Upper lobe of right lung (tissue), 1 donor: ENCODE results near the gene PTH1R. TPM values are rescaled to one million over a fixed set of nuclear protein-coding genes. Genes with fewer than 3 reads are reported as not detected.

Source experiments
- ATAC-seq: fragments of 200-7000 bp; cut with Tn5 transposase; one replicate; pipeline ENCODE4 v1.9.1; 2020; ENCODE audit warnings: mild to moderate bottlenecking, moderate library complexity
- DNase-seq: peaks from one replicate; pipeline ENCODE4 v3.0.0-alpha.2; 2020
- H3K27ac ChIP-seq: fragments of 200-600 bp; one replicate; pipeline ENCODE4 v1.8.0; 2022
- H3K27me3 ChIP-seq: fragments of 200-600 bp; one replicate; pipeline ENCODE4 v1.8.0; 2022; ENCODE audit warnings: mild to moderate bottlenecking
- H3K36me3 ChIP-seq: fragments of 200-600 bp; one replicate; pipeline ENCODE4 v1.8.0; 2022
- H3K4me1 ChIP-seq: fragments of 200-600 bp; one replicate; pipeline ENCODE4 v1.8.0; 2022
- H3K4me3 ChIP-seq: fragments of 200-600 bp; one replicate; pipeline ENCODE4 v1.8.0; 2022; ENCODE audit warnings: mild to moderate bottlenecking
- H3K9me3 ChIP-seq: fragments of 200-600 bp; one replicate; pipeline ENCODE4 v1.8.0; 2022
- CTCF ChIP-seq: fragments of 200-600 bp; IDR thresholded peaks from one replicate; pipeline ENCODE4 v1.8.0; 2022; ENCODE audit warnings: antibody characterized with exemption
- intact Hi-C: fragments of 100-400 bp; cut with DNase I; formaldehyde crosslinking; loops from one replicate; pipeline ENCODE4 v1.11.0; 2022
- total RNA-seq: library from RNA; stranded (reverse); fragmentation: NEBNext Ultra II Directional; extraction: Animal tissue kit (Norgen Biotek cat#: 25700); gene quantifications from one replicate; pipeline ENCODE4 v1.2.1, GENCODE V29; 2021
- donor health status: DM: no; HTN: yes; CAD: no; lungs with severe emphysema.

Gene PTH1R
- total RNA-seq, 1 donor from 2014 or later = 14.9 TPM

GRCh38 chr3:46850468-46850779, 27.1 kb upstream of the PTH1R start:
- Histone ChIP-seq H3K4me1 (peaks cover 9% of the 10 kb centered on the region), H3K4me3 (no peak overlapping the region), H3K36me3 (no peaks in the 10 kb centered on the region), H3K27me3 (no peaks in the 10 kb centered on the region), H3K27ac (no peak overlapping the region), H3K9me3 (no peaks in the 10 kb centered on the region)
- intact Hi-C loops = no loop called here
- ATAC-seq = no peak
- no peak for TF ChIP-seq CTCF
- DNase-seq = no peak

GRCh38 chr3:46851364-46852333, 25.9 kb upstream of the PTH1R start:
- Histone ChIP-seq H3K27ac (no peak overlapping the region), H3K27me3 (no peaks in the 10 kb centered on the region), H3K4me1 (peaks cover 1% of the 10 kb centered on the region), H3K36me3 (no peaks in the 10 kb centered on the region), H3K4me3 (no peak overlapping the region), H3K9me3 (no peaks in the 10 kb centered on the region)
- intact Hi-C loops = no loop called here
- no peak for ATAC-seq
- no peak for TF ChIP-seq CTCF
- DNase-seq = peak; percentile 48

GRCh38 chr3:46852334-46852720, 25.2 kb upstream of the PTH1R start:
- no peak for ATAC-seq
- Histone ChIP-seq H3K4me3 (no peak overlapping the region), H3K9me3 (no peaks in the 10 kb centered on the region), H3K36me3 (no peaks in the 10 kb centered on the region), H3K27ac (no peak overlapping the region), H3K4me1 (no peaks in the 10 kb centered on the region), H3K27me3 (no peaks in the 10 kb centered on the region)
- no peak for TF ChIP-seq CTCF
- intact Hi-C loops = no loop called here
- DNase-seq = peak; percentile 50

- intact Hi-C loops = no loop called here
- no peaks in the 10 kb centered on the region for H3K9me3 ChIP-seq
- ATAC-seq (no peak), DNase-seq (no peak)
- no peaks in the 10 kb centered on the region for H3K36me3 ChIP-seq
- H3K27ac ChIP-seq = no peak overlapping the region
- no peak overlapping the region for H3K4me3 ChIP-seq
- no peak for TF ChIP-seq CTCF
- H3K27me3 ChIP-seq = no peaks in the 10 kb centered on the region
- H3K4me1 ChIP-seq = no peaks in the 10 kb centered on the region
Observed at GRCh38 chr3:46852839-46853355, 24.6 kb upstream of the PTH1R start.

- H3K27me3 ChIP-seq = no peaks in the 10 kb centered on the region
- DNase-seq (peak; percentile 45), ATAC-seq (no peak)
- no peaks in the 10 kb centered on the region for H3K9me3 ChIP-seq
- H3K4me3 ChIP-seq = no peak overlapping the region
- no peaks in the 10 kb centered on the region for H3K36me3 ChIP-seq
- TF ChIP-seq CTCF = no peak
- H3K27ac ChIP-seq = no peak overlapping the region
- no peaks in the 10 kb centered on the region for H3K4me1 ChIP-seq
- intact Hi-C loops = no loop called here
Observed at GRCh38 chr3:46853441-46854415, 23.8 kb upstream of the PTH1R start.
